ENCODE data around the gene MYL10.
A peak's percentile ranks its signal among the peaks of the same experiment; 100 is the strongest.
"Not testable (repeated sequence)": the region's sequence is repeated elsewhere in the genome, so short reads cannot be mapped to it uniquely, and the experiment has no call there.

MYL10 gene

DNA sequence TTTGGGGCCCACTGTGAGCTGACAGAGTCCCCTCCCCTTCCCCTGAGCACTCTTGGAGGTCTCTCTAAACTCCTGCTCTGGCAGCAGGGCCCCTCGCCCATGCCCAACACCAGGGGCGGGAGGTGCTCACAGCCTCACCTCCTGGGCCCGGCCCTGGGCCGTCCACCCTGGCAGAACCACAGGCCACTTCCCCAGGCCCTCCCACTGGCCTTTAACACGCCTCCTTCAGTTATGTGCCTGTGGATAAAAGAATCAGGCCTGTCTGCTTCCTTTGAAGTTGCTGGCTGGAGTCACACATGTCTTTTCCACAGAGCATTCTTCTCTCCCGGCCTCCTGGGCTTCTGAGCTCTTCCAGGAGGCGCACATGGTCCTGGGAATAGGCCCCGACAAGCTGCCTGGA is 10.2 kb downstream of the MYL10 start:
- peak; percentile 88 for DNase-seq (ENCODE audit: low read depth)

DNA sequence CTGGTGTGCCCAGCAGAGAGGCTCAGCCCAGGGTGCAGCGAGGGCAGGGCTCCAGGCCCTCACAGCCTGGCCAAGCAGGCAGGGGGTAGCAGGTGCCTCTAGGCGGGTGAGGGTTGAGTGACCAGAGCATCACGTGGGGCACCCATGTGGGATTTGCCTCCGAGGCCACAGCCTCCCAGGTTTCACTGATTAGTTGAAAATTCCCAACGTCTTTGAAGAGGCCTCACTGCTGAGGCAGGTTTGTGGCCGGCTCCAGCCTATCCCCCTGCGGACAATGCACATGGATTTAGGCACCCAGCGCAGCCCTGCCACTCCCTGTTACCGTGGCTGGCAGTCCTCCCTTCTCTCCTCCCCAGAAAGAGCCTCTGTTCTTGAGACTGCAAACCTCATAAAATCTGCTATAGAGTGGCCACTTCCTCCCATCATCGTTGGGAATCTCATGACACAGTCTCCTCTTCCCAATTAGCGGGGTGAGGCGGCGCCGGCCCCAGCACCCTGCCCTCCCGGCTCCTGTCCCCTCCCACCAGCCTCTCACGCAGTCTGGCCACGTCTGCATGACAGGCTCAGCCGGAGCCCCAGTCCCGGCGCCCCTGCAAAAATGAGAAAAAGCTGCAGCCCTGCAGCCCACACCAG is 10.8 kb downstream of the MYL10 start:
- peak; percentile 95 for DNase-seq (ENCODE audit: low read depth)

- DNase-seq (ENCODE audit: low read depth), result no peak
Observed at GRCh38 chr7:101617451-101618206, 11.5 kb downstream of the MYL10 start.

- no peak for DNase-seq (ENCODE audit: low read depth)
Observed at GRCh38 chr7:101615446-101615845, 13.7 kb downstream of the MYL10 start.

GRCh38 chr7:101614939-101615302 is 14.2 kb downstream of the MYL10 start:
- DNase-seq (ENCODE audit: low read depth), result peak; percentile 76

DNA sequence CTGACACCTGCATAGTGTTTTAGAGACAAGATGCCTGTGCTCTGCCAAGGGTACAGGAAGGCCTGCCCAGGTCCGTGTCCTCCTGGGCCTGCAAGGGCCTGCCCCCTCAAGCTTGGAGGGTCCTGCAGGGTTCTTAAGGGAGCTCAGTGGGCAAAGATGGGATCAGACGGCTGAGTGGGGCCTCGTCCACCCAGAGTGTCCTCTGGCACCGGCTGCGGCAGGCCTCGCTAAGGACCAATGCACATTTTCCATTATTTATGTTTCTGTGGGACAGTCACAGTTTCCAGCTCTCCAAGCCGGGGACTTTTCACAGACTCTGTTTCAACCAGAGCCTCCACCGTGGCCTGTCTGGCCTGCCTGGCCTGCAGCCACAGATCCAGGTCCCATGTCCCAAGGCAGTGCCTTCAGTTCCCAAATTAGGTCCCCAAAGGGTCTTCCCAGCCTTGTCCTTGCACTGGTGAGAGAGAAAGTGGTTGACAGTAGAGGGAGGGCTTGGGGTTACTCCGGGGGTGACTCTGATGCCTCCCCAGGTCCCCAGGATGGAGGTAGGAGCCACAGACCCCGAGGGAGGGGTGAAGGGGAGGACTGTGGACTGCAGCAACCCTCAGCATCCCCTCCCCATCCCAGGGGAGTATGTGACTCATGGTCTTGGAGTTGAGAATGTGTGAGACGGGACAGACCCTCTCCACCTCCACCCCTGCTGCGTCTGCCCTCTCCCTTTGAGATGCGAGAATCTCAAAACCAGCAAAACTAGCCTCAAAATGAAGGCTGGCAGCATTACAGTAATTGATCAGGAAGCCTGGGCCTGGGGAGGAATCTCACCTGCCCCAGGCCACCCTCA is 14.8 kb downstream of the MYL10 start:
- DNase-seq (ENCODE audit: low read depth), result peak; percentile 23

- no peak for DNase-seq (ENCODE audit: low read depth)
Observed at GRCh38 chr7:101612885-101613515, 16.1 kb downstream of the MYL10 start.

- no peak for DNase-seq (ENCODE audit: low read depth)
Observed at GRCh38 chr7:101608772-101609713, 20.1 kb downstream of the MYL10 start.

GRCh38 chr7:101606498-101606923 is 22.6 kb downstream of the MYL10 start:
- peak; percentile 27 for DNase-seq (ENCODE audit: low read depth)

GRCh38 chr7:101605611-101606497 is 23.2 kb downstream of the MYL10 start:
- no peak for DNase-seq (ENCODE audit: low read depth)

DNA sequence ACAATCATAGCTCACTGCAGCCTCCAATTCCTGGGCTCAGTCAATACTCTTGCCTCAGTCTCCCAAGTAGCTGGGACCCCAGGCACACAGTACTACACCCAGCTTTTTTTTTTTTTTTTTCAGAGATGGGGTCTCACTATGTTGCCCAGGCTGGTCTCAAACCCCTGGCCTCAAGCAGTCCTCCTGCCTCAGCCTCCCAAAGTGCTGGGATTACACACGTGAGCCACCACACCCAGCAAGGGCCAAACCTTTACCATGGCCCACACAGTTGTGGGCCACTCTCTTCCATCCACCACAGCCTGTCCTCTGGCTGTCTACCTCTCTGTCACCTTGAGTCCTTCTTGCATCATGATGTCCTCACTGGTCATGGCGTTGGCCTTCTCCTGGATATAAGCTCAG is 24.2 kb downstream of the MYL10 start:
- DNase-seq (ENCODE audit: low read depth), result not testable (repeated sequence)

DNA sequence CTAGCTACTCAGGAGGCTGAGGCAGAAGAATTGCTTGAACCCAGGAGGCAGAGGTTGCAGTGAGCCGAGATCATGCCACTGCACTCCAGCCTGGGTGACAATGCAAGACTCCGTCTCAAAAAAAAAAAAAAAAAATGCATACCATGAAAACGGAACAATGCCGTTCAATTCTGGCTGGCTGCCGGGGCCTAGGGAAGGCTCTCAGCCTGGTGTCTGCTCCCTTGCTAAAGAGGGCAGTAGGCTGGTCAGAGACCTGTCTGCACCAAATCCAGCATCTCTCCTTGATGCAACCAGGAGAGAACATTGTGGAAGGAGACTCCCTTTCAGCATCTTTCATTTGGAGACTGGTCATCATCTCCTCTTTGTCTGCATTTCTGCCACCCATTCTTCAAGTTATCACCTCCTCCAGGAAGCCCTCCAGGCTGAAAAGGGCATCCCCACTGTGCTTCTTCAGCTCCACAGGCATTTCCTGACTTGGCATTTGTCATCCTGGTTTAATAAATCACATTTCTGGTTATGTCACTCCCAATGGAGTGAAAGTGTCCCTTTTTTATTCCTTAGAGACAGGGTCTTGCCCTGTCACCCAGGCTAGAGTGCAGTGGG is 24.7 kb downstream of the MYL10 start:
- peak; percentile 19 for DNase-seq (ENCODE audit: low read depth)

- peak; percentile 80 for DNase-seq (ENCODE audit: low read depth)
Observed at GRCh38 chr7:101602484-101603241, 26.4 kb downstream of the MYL10 start.

DNA sequence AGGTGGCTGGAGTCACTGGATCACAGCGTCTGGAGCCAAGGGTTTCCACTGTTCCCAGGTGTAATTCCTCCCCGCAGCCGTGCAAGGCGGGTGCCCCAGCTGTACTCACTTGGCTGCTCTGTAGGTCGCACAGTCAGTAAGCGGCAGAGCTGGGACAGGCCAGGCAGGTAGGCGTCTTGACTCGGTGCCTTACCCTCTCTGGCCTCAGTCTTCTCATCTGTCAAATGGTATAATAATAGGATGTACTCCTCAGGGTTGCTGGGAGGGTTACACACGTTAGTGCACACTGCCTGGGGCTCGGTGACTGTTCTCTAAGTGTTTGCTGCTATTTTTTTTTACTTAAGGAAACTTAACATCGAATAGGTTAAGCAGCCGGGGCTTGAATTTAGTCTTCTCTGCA is 27.0 kb downstream of the MYL10 start:
- DNase-seq (ENCODE audit: low read depth), result no peak

GRCh38 chr7:101599787-101600186 is 29.3 kb downstream of the MYL10 start:
- no peak for DNase-seq (ENCODE audit: low read depth)

DNA sequence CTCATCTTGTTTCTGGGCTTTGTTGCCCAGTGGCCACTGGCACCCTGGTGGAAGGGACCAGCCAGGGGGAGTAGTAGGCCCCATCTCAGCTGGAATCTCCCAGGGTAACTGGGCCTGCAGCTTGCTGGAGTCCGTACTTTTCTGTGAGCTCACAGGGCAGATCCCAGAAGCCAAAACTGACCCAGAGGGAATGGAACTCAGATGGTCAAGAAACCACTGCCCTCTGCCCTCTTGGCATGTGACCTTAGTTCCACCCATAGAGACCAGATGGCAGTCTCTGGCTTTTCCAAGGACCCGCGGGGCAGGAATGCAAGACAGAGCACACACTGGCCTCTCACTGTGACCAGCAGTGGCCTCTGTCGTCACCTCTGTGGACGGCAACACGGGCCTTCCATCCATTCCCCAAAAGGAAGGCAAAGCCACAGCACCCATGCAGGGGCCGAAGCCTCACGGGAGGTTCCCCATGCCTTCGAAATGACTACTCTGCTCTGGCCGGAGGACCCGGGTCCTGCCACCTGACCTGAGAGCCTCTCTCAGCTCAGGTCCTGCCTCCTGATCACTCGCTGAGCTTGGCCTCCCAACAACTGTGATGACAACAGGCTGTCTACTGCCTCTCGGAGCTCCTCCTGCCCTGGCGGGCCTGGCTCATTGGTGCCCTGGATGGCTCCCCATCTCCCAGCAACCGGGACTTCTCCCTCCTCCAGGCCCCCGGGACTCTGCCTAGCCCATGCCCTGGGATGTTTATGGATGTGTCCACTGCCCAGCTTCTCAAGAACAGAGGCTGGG is 29.9 kb downstream of the MYL10 start:
- peak; percentile 35 for DNase-seq (ENCODE audit: low read depth)

GRCh38 chr7:101598422-101598985 is 30.6 kb downstream of the MYL10 start:
- DNase-seq (ENCODE audit: low read depth), result no peak

- no peak for DNase-seq (ENCODE audit: low read depth)
Observed at GRCh38 chr7:101597941-101598340, 31.2 kb downstream of the MYL10 start.
